Stomach smooth muscle (tissue), 2 donors: Measurements from ENCODE around the gene C2CD2L.
"Not testable (repeated sequence)": the region's sequence is repeated elsewhere in the genome, so short reads cannot be mapped to it uniquely, and the experiment has no call there.

Experiments
- H3K27ac ChIP-seq: one replicate; pipeline ENCODE4 v1.7.0; 2013; ENCODE audit warnings: mild to moderate bottlenecking, low read length, inconsistent platforms
- H3K27me3 ChIP-seq, 2 donors: one replicate each; pipeline ENCODE4 v1.7.0; 2013; ENCODE audit warnings: low read length in 2 of 2; ENCODE audit not compliant: insufficient read depth in 2 of 2, control insufficient read depth in 1 of 2
- H3K36me3 ChIP-seq, 2 donors: one replicate each; pipeline ENCODE4 v1.7.0; 2013; ENCODE audit warnings: low read length in 2 of 2; ENCODE audit not compliant: control insufficient read depth in 2 of 2, insufficient read depth in 2 of 2
- H3K4me1 ChIP-seq: one replicate; pipeline ENCODE4 v1.7.0; 2013; ENCODE audit warnings: low read length; ENCODE audit not compliant: control insufficient read depth, insufficient read depth
- H3K4me3 ChIP-seq, 2 donors: one replicate each; pipeline ENCODE4 v1.7.0; 2013; ENCODE audit warnings: low read length in 2 of 2
- H3K9ac ChIP-seq, 2 donors: one replicate each; pipeline ENCODE4 v1.7.0; 2013; ENCODE audit warnings: low read length in 2 of 2, mild to moderate bottlenecking in 1 of 2
- H3K9me3 ChIP-seq, 2 donors: one replicate each; pipeline ENCODE4 v1.7.0; 2013; ENCODE audit warnings: low read length in 2 of 2; ENCODE audit not compliant: control insufficient read depth in 2 of 2
- donor health status: healthy.
- donor health status: Pancreatic carcinoma.

The C2CD2L gene

GRCh38 chr11:119106564-119107537 is at the start of gene C2CD2L:
Gene C2CD2L, plus strand, starts transcription at chr11:119107344. Its CDS starts 398 bp downstream, at chr11:119107742.
- Histone ChIP-seq H3K4me3 (peak within 1 kb of the TSS; percentile 82 to 86), H3K9ac (peak within 1 kb of the TSS; percentile 73 to 83), H3K9me3 (no peaks in the 10 kb centered on the region), H3K27me3 (no peaks in the 10 kb centered on the region), H3K27ac (peak within 1 kb of the TSS; percentile 69), H3K36me3 (peaks cover 8 to 13% of the 10 kb centered on the region in 2 donors), H3K4me1 (peaks cover 37% of the 10 kb centered on the region)

GRCh38 chr11:119059128-119059527 is 48.0 kb upstream of the C2CD2L start:
- not testable (repeated sequence) for H3K9me3 ChIP-seq, H3K9ac ChIP-seq, H3K4me3 ChIP-seq, H3K27ac ChIP-seq, H3K27me3 ChIP-seq
- H3K4me1 ChIP-seq: peaks cover 20% of the 10 kb centered on the region
- peaks cover 6 to 12% of the 10 kb centered on the region in 2 donors for H3K36me3 ChIP-seq

GRCh38 chr11:119061256-119061655 is 45.9 kb upstream of the C2CD2L start:
- no peak overlapping the region for H3K27ac ChIP-seq

DNA sequence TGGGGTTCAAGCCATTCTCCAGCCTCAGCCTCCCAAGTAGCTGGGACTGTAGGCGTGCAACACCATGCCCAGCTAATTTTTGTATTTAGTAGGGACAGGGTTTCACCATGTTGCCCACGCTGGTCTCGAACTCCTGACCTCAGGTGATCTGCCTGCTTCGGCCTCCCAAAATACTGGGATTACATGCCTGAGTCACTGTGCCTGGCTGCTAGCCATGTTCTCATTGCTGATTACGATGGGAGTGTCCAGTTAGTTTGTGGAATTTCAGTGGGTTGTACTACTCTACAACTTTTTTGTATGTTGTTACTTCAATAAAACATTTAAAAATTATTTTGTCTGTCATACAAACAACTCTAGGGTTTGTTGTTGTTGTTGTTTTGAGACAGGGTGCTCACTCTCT is 44.4 kb upstream of the C2CD2L start:
- Histone ChIP-seq H3K27ac (no peak overlapping the region), H3K4me1 (peaks cover 6% of the 10 kb centered on the region), H3K27me3 (no peaks in the 10 kb centered on the region), H3K9ac (no peak overlapping the region), H3K36me3 (peaks cover 0 to 4% of the 10 kb centered on the region in 2 donors), H3K4me3 (no peak overlapping the region), H3K9me3 (no peaks in the 10 kb centered on the region)

More at GRCh38 chr11:119061256-119061655, 45.9 kb upstream of the C2CD2L start:
- no peak overlapping the region for H3K9ac ChIP-seq
- no peaks in the 10 kb centered on the region for H3K9me3 ChIP-seq
- no peak overlapping the region for H3K4me3 ChIP-seq
- H3K27me3 ChIP-seq: no peaks in the 10 kb centered on the region
- peaks cover 9% of the 10 kb centered on the region for H3K4me1 ChIP-seq
- peaks cover 0 to 4% of the 10 kb centered on the region in 2 donors for H3K36me3 ChIP-seq

GRCh38 chr11:119065369-119065768 is 41.8 kb upstream of the C2CD2L start:
- peaks cover 11% of the 10 kb centered on the region for H3K4me1 ChIP-seq
- no peaks in the 10 kb centered on the region for H3K27me3 ChIP-seq
- no peak overlapping the region for H3K4me3 ChIP-seq
- no peak overlapping the region for H3K9ac ChIP-seq
- H3K36me3 ChIP-seq: peaks cover 0 to 12% of the 10 kb centered on the region in 2 donors
- no peaks in the 10 kb centered on the region for H3K9me3 ChIP-seq
- no peak overlapping the region for H3K27ac ChIP-seq

GRCh38 chr11:119067371-119068222 is 39.5 kb upstream of the C2CD2L start, which contains the start of gene VPS11:
Gene VPS11, plus strand, starts transcription at chr11:119067818. Its CDS starts 6 bp downstream, at chr11:119067824.
- peak within 1 kb of the TSS; percentile 99 to 100 for H3K4me3 ChIP-seq
- H3K36me3 ChIP-seq: peaks cover 6 to 19% of the 10 kb centered on the region in 2 donors
- H3K9me3 ChIP-seq: no peaks in the 10 kb centered on the region
- H3K27ac ChIP-seq: peak within 1 kb of the TSS; percentile 91
- peak within 1 kb of the TSS; percentile 97 to 98 for H3K9ac ChIP-seq
- H3K4me1 ChIP-seq: peaks cover 11% of the 10 kb centered on the region
- no peaks in the 10 kb centered on the region for H3K27me3 ChIP-seq

DNA sequence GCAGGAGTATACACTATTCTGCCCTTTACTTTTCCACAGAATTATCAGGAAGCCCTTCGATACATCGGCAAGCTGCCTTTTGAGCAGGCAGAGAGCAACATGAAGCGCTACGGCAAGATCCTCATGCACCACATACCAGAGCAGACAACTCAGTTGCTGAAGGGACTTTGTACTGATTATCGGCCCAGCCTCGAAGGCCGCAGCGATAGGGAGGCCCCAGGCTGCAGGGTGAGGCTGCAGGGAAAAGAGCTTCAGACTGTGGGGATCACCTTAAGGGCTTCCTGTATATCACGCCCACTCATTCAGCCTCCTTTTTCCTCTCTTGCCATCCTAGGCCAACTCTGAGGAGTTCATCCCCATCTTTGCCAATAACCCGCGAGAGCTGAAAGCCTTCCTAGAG is 29.3 kb upstream of the C2CD2L start:
- H3K27ac ChIP-seq: no peak overlapping the region
- no peaks in the 10 kb centered on the region for H3K9me3 ChIP-seq
- H3K4me3 ChIP-seq: no peak overlapping the region
- no peak overlapping the region for H3K9ac ChIP-seq
- peaks cover 53 to 59% of the 10 kb centered on the region in 2 donors for H3K36me3 ChIP-seq
- no peaks in the 10 kb centered on the region for H3K27me3 ChIP-seq
- H3K4me1 ChIP-seq: no peaks in the 10 kb centered on the region

GRCh38 chr11:119078675-119079420 is 28.3 kb upstream of the C2CD2L start:
- H3K27me3 ChIP-seq: no peaks in the 10 kb centered on the region
- H3K4me1 ChIP-seq: no peaks in the 10 kb centered on the region
- H3K36me3 ChIP-seq: peaks cover 44 to 49% of the 10 kb centered on the region in 2 donors
- H3K9ac ChIP-seq: no peak overlapping the region
- H3K9me3 ChIP-seq: no peaks in the 10 kb centered on the region
- H3K4me3 ChIP-seq: no peak overlapping the region
- no peak overlapping the region for H3K27ac ChIP-seq

- H3K36me3 ChIP-seq: peaks cover 41 to 45% of the 10 kb centered on the region in 2 donors
- peaks cover 13% of the 10 kb centered on the region for H3K4me1 ChIP-seq
- H3K27ac ChIP-seq: no peak overlapping the region
- H3K9ac ChIP-seq: no peak overlapping the region
- no peaks in the 10 kb centered on the region for H3K27me3 ChIP-seq
- H3K9me3 ChIP-seq: no peaks in the 10 kb centered on the region
- no peak overlapping the region for H3K4me3 ChIP-seq
Measured at GRCh38 chr11:119081682-119082260, 25.4 kb upstream of the C2CD2L start.
